UCSD-AML1 (cell line): ENCODE results near the gene ASAP3.

Experiments used
- DNase-seq: peaks from one replicate; lab custom pipeline; 2025; ENCODE audit not compliant: unreplicated experiment; lab: John Stamatoyannopoulos, UW

The ASAP3 gene

GRCh38 chr1:23478896-23479665 is 4.9 kb downstream of the ASAP3 start:
- DNase-seq: no peak

GRCh38 chr1:23477359-23478144 is 6.4 kb downstream of the ASAP3 start:
- DNase-seq: no peak

GRCh38 chr1:23475641-23476040 is 8.3 kb downstream of the ASAP3 start:
- no peak for DNase-seq

- DNase-seq: no peak
These were observed 8.8 kb downstream of the ASAP3 start for GRCh38 chr1:23475134-23475628.

GRCh38 chr1:23473037-23473800 is 10.8 kb downstream of the ASAP3 start:
- DNase-seq: no peak

GRCh38 chr1:23472351-23473036 is 11.5 kb downstream of the ASAP3 start:
- no peak for DNase-seq

GRCh38 chr1:23471473-23472075 is 12.4 kb downstream of the ASAP3 start:
- no peak for DNase-seq

- no peak for DNase-seq
These were observed 13.5 kb downstream of the ASAP3 start for GRCh38 chr1:23470282-23471070.

- DNase-seq: no peak
These were observed 14.5 kb downstream of the ASAP3 start for GRCh38 chr1:23469372-23469982.

- DNase-seq: no peak
These were observed 17.5 kb downstream of the ASAP3 start for GRCh38 chr1:23466423-23466989.

- DNase-seq: no peak
These were observed 20.7 kb downstream of the ASAP3 start for GRCh38 chr1:23463286-23463685.

- DNase-seq: no peak
These were observed 21.2 kb downstream of the ASAP3 start for GRCh38 chr1:23462766-23463165.

GRCh38 chr1:23461050-23461449 is 22.9 kb downstream of the ASAP3 start:
- DNase-seq: no peak

GRCh38 chr1:23460519-23460918 is 23.5 kb downstream of the ASAP3 start:
- no peak for DNase-seq

GRCh38 chr1:23459338-23459757 is 24.6 kb downstream of the ASAP3 start:
- no peak for DNase-seq

GRCh38 chr1:23456226-23456625 is 27.8 kb downstream of the ASAP3 start:
- DNase-seq: no peak

GRCh38 chr1:23453455-23454000 is 30.5 kb downstream of the ASAP3 start:
- DNase-seq: no peak

- no peak for DNase-seq
These were observed 32.0 kb downstream of the ASAP3 start for GRCh38 chr1:23452011-23452411.

- DNase-seq: no peak
These were observed 32.5 kb downstream of the ASAP3 start for GRCh38 chr1:23451441-23451840.
